Activated CD4-positive, alpha-beta T cell treated with anti-CD3 and anti-CD28 coated beads, Interleukin-2, amount 50 U/mL, for 1 hour (primary cell): Measurements from ENCODE around the gene SYCP2L.
"Not testable (repeated sequence)": the region's sequence is repeated elsewhere in the genome, so short reads cannot be mapped to it uniquely, and the experiment has no call there.

Source experiments
- DNase-seq: peaks from one replicate; pipeline ENCODE4 v3.0.0-alpha.2; 2020

The SYCP2L gene

DNA sequence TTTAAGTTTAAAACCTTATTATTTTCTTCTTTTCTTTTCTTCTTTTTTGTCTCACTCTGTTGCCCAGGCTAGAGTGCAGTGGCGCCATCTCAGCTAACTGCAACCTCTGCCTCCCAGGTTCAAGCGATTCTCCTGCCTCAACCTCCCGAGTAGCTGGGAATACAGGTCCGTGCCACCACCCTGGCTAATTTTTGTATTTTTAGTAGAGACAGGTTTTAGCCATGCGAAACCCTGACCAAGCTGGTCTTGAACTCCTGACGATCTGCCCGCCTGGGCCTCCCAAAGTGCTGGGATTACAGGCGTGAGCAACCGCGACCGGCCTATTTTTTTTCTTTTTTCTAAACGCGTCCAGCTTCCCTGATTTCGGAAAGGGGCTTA, 4.6 kb upstream of the SYCP2L start:
- not testable (repeated sequence) for DNase-seq

DNA sequence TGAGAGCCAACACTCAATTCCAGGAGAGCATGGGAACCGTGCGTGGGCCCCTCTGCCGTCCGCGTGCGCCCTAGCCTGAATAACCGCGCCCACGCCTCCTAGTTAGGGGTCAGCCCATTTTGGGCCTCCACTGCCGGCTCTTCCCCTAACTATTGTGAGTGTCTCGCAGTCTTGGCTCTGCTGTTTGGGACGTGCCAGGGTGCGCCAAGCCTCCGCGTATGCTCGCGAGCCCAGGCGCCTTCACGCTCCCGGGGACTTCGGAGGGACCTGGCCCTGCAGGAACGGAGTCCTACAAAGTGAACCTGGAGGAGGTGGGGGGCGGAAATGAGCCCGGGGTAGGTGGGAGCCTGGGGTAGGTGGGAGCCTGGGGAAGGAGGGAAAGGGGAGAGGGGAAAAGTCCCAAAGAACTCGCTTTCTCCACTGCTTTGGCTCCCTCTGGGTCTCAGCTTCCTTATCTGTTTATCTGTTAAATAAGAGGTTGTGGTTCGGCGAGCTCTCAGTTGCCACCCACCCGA, 4.1 kb upstream of the SYCP2L start:
- DNase-seq, result no peak

GRCh38 chr6:10883312-10884244, 3.3 kb upstream of the SYCP2L start:
- DNase-seq, result no peak

GRCh38 chr6:10884245-10884972, 2.4 kb upstream of the SYCP2L start:
- no peak for DNase-seq

- DNase-seq, result not testable (repeated sequence)
Measured at GRCh38 chr6:10886365-10886690, 524 bp upstream of the SYCP2L start.

DNA sequence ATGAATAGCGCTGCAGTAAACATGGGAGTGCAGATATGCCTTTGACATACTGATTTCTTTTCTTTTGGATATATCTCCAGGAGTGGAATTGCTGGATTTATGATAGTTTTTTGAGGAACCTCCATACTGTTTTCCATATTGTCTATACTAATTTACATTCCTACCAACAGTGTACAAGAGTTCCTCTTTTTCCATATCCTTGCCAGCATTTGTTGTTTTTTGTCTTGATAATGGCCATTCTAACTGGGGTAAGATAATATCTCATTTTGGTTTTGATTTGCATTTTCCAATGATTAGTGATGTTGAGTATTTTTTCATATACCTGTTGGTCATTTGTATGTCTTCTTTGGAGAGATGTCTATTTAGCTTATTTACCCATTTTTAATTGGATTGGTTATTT, 3.3 kb downstream of the SYCP2L start:
- no peak for DNase-seq

- no peak for DNase-seq
Measured at GRCh38 chr6:10891960-10892359, 5.1 kb downstream of the SYCP2L start.

GRCh38 chr6:10894958-10895357, 8.1 kb downstream of the SYCP2L start:
- DNase-seq, result no peak

DNA sequence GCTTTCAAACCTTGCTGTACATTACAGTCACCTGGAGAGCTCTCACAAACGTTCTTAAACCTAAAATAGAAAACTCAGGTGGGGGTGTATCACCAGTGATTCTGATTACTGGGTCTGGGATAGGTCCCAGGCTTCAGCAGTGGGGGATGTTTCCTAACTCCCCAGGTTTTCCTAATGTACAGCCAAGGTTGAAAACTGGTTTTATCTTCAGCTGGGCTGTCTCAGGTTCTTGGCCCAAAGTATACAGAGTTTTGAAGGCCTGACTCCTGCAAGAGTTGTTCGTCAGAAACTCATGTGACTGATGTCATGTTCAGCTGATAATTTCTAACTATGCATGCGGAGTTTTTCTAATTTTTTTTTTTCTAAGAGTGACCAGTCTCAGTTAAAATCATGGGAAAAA, 9.8 kb downstream of the SYCP2L start:
- DNase-seq, result no peak

DNA sequence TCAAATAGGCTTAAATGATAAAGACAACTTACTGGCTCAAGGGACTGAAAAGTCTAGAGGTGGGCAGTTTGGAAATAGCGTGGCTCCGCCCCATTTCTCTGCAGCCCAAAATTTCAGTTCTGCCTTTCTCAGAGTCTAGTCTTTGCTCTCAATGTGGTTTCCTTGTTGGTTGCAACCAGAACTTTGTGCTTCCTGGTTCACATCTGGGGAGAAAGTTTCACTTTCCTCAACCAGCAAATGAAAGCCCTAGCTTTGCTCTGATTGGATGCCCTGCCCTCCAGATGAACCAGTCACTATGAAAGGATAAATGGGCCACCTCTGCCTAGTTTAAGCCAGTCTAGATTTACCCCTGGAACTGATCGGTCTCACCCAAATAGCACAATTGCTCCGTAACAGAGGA, 14.9 kb downstream of the SYCP2L start:
- no peak for DNase-seq

- DNase-seq, result no peak
Measured at GRCh38 chr6:10904015-10904414, 17.2 kb downstream of the SYCP2L start.

- DNase-seq, result no peak
Measured at GRCh38 chr6:10908228-10908627, 21.4 kb downstream of the SYCP2L start.

GRCh38 chr6:10919520-10919919, 32.7 kb downstream of the SYCP2L start:
- not testable (repeated sequence) for DNase-seq

DNA sequence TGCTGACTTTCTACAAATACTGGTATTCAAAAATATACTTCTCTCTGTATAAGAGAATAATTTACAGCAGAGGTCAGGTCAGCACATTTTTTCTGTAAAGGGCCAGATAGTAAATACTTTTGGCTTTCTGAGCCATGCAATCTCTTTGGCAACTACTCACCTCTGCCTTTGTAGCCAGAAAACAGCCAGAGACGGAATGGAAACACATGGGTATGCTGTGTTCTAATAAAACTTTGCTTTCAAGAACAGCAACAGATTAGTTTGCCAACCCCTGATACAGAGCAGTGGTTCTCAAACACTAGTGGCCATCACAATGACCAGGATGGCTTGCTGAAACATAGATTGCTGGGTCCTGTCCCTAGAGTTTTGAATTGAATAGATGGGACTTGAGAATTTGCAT, 46.3 kb downstream of the SYCP2L start:
- DNase-seq, result no peak

DNA sequence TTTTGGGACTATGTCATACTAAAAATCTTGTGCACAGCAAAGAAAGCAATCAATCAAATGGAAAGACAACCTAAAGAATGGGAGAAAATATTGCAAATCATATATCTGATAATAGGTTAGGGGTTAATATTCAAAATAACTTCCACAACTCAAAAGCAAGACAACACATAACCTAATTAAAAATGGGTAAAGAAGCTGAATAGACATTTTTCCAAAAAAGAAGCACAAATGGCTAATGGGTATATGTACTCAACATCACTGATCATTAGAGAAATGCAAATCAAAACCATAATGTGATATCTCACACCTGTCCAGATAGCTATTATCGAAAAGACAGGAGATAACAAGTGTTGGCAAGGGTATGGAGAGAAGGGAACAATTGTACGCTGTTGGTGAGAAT, 53.0 kb downstream of the SYCP2L start:
- no peak for DNase-seq

GRCh38 chr6:10945845-10946244, 59.0 kb downstream of the SYCP2L start:
- no peak for DNase-seq

DNA sequence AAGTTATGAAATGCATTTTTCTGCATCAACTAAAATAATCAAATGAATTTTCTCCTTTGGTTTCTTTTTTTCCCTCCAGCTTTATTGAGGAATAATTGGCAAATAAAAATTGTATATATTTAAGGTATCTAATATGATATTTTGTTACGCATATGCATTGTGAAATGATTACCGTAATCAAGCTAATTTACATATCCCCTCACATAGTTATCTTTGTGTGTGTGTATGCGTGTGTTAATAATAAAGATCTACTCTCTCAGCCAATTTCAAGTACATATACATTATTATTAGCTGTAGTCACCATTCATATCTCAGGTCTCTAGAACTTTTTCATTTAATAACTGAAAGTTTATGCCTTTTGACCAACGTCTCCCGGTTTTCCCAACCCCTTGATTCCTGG, 61.1 kb downstream of the SYCP2L start:
- DNase-seq, result no peak

DNA sequence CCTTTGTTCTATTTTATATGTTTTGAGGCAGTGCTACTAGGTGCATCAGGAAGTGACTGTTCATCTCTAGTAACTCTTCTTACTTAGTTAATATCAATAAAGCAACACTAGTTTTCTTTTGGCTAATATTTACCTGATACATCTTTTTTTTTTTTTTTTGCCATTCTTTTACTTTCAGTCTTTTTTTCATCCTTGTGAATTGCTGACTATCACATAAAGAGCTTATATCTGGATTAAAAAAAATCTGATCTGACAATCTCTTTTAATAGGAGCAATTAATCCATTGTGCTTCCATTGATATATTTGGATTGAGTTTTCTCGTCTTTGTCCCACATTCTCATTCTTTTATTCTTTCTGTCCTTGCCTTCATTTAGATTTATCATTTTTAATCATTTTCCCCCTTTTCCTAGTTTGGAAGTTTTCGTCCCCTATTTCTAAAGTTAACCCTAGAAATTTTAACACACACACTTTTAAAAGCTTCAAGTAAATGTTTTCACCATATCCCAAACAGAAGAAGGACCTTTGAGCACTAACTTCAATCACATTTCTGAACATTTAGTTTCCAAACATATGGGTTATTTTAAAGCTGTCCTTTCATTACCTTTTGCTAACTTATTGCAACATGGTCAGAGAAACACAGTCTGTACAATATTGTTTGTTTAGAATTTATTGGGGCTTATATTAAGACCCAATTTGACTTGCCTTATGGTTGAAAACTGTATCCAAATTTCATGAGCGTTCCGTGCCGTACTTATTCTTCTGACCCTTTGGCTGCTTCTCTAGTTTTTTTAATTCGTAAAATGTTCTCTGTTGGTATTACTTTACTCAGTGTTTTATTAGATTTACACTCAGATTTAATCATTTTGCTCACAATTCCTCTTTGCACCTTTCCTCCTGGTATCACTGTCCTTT, 63.0 kb downstream of the SYCP2L start:
- no peak for DNase-seq

GRCh38 chr6:10951675-10952282, 64.9 kb downstream of the SYCP2L start:
- DNase-seq, result no peak

DNA sequence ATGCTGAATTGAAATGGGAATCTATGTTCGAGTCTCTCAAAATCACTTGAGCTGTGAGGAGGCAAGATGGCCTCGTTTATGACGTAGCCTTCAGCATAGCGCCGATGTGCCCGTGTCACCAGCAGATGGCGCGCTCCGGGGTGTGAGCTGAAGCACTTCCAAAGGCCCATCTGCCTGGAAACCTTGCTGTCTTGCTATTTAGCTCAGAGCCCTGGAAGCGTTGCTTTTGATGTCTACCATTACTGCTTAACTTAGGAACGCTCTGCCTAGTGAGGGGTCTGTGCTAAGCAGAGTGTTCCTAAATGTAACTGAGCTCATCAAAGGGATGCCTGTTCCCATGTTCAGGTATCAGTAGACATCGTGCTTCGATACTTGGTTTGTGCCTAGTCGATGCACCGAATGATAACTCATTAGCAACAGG, 67.7 kb downstream of the SYCP2L start:
- DNase-seq, result peak; percentile 49

DNA sequence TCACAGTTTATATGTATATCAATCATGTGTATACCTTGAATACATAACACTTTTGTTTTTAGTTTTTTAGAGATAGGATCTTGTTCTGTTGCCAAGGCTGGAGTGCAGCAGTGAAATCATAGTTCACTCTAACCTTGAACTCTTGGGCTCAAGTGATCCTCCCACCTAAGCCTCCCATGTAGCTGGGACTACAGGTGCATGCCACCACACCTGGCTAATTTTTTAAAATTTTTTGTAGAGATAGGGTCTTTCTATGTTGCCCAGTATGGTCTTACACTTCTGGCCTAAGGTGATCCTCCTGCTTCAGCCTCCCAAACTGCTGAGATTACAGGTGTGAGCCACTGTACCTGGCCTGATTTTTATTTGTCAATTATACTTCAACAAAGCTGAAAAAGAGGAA, 69.9 kb downstream of the SYCP2L start:
- DNase-seq, result no peak

GRCh38 chr6:10957414-10957886, 70.6 kb downstream of the SYCP2L start:
- no peak for DNase-seq
